DOHH2 (cell line): ENCODE data around the gene KAT2A.
"Not testable (repeated sequence)": the region's sequence is repeated elsewhere in the genome, so short reads cannot be mapped to it uniquely, and the experiment has no call there.

Source experiments
- H3F3A ChIP-seq: fragments of 200-600 bp; sonication (generic), shearing (Covaris generic); 2 replicates; pipeline ENCODE4 v1.6.0; 2016; ENCODE audit warnings: antibody characterized with exemption, mild to moderate bottlenecking; ENCODE audit not compliant: control insufficient read depth, insufficient read depth
- H3K27ac ChIP-seq: fragments of 200-600 bp; sonication (generic); 2 replicates; pipeline ENCODE4 v1.5.1; 2014; ENCODE audit warnings: low read depth, mild to moderate bottlenecking, low read length, moderate library complexity
- H3K27me3 ChIP-seq: fragments of 200-600 bp; sonication (generic); 2 replicates; pipeline ENCODE4 v1.6.1; 2014; ENCODE audit warnings: mild to moderate bottlenecking, low read length, mixed read lengths; ENCODE audit not compliant: control insufficient read depth
- H3K36me3 ChIP-seq: fragments of 200-600 bp; sonication (generic); 2 replicates; pipeline ENCODE4 v1.6.1; 2014; ENCODE audit warnings: mild to moderate bottlenecking, low read length, moderate library complexity, mixed read lengths; ENCODE audit not compliant: control insufficient read depth
- H3K4me1 ChIP-seq: fragments of 200-600 bp; sonication (generic); 2 replicates; pipeline ENCODE4 v1.6.1; 2014; ENCODE audit warnings: mild to moderate bottlenecking, low read length, mixed read lengths; ENCODE audit not compliant: control insufficient read depth
- H3K4me2 ChIP-seq: fragments of 200-600 bp; sonication (generic); 2 replicates; pipeline ENCODE4 v1.6.0; 2014; ENCODE audit warnings: mild to moderate bottlenecking, low read length, moderate library complexity
- H3K4me3 ChIP-seq: fragments of 200-600 bp; sonication (generic); 2 replicates; pipeline ENCODE4 v1.5.1; 2014; ENCODE audit warnings: mild to moderate bottlenecking, low read length, mixed read lengths
- H3K79me2 ChIP-seq: fragments of 200-600 bp; sonication (generic); 2 replicates; pipeline ENCODE4 v1.6.1; 2014; ENCODE audit warnings: mild to moderate bottlenecking, low read length, mixed read lengths; ENCODE audit not compliant: control insufficient read depth
- H3K9me2 ChIP-seq: fragments of 200-600 bp; sonication (generic); replicated peaks from 2 replicates; pipeline ENCODE4 v1.6.1; 2014; ENCODE audit warnings: mild to moderate bottlenecking, low read length, mixed read lengths; ENCODE audit not compliant: control insufficient read depth
- H3K9me3 ChIP-seq: fragments of 200-600 bp; sonication (generic); 2 replicates; pipeline ENCODE4 v1.6.1; 2014; ENCODE audit warnings: antibody characterized with exemption, low read length, mixed read lengths; ENCODE audit not compliant: control insufficient read depth, insufficient read depth
- H4K20me1 ChIP-seq: fragments of 200-600 bp; sonication (generic); 2 replicates; pipeline ENCODE4 v1.6.0; 2014; ENCODE audit warnings: low read depth, mild to moderate bottlenecking, antibody characterized with exemption, low read length, moderate library complexity; ENCODE audit not compliant: control insufficient read depth, insufficient read depth
- EZH2phosphoT487 ChIP-seq: fragments of 200-600 bp; sonication (generic); IDR thresholded peaks from 2 replicates; pipeline ENCODE4 v1.6.1; 2017; ENCODE audit warnings: borderline replicate concordance, mild to moderate bottlenecking, antibody characterized with exemption, low read length, moderate library complexity, mixed read lengths
- TF ChIP-seq, protein P1 (sequence below): fragments of 200-600 bp; sonication (generic); IDR thresholded peaks from one replicate; pipeline ENCODE4 v1.5.1; 2014; ENCODE audit warnings: antibody characterized with exemption, mild to moderate bottlenecking, low read depth, low read length; ENCODE audit not compliant: poor library complexity, severe bottlenecking

KAT2A gene

DNA sequence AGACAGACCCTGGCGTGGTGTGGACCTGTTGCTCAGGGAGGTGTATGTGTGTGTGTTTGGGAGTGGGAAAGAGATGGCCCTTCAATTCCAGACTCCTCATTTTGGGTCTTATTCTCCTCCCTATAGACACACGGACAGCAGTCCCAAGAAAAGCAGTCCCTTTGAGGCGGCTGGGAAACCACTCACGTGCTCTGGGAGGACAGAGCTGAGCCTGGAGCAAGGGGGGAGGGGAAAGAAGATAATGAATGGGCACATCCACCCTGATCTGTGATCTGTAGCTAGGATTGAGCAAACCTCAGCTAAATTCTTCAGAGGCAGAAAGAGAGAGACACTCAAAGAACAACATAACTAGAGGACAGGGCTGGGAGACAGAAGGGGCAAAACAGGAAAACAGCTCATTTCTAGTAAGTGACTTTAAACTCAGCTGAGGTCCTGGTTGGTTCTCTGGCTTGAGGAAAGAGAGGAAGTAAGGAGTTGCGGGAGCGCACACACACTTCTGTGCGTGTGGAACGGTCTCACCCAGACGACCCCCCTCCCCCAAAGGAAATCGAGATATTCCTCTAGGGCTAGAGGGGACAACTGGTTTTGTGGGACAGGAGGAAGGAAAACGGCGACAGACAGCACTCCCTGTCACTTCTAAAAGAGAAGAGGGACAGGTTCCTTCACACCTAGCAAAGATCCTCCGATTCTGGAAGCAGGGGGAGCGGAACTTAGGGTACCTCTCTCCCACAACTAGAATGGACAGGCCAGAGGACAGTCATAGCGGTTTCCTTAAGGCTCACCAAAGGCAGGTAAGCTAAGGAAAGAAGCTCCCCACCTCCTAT, 33.0 kb upstream of the KAT2A start:
- Histone ChIP-seq H3K4me2 (peak overlapping the region; percentile 80), H3K79me2 (peaks cover 54% of the 10 kb centered on the region), H4K20me1 (peaks cover 15% of the 10 kb centered on the region), H3K36me3 (peaks cover 17% of the 10 kb centered on the region), H3K9me2 (no peaks in the 10 kb centered on the region), H3K27ac (peak overlapping the region; percentile 44), H3K27me3 (no peaks in the 10 kb centered on the region), H3K9me3 (no peaks in the 10 kb centered on the region), H3K4me1 (peaks cover 17% of the 10 kb centered on the region), H3F3A (no peaks in the 10 kb centered on the region), H3K4me3 (peak overlapping the region; percentile 93)
- TF ChIP-seq, protein P1, sequence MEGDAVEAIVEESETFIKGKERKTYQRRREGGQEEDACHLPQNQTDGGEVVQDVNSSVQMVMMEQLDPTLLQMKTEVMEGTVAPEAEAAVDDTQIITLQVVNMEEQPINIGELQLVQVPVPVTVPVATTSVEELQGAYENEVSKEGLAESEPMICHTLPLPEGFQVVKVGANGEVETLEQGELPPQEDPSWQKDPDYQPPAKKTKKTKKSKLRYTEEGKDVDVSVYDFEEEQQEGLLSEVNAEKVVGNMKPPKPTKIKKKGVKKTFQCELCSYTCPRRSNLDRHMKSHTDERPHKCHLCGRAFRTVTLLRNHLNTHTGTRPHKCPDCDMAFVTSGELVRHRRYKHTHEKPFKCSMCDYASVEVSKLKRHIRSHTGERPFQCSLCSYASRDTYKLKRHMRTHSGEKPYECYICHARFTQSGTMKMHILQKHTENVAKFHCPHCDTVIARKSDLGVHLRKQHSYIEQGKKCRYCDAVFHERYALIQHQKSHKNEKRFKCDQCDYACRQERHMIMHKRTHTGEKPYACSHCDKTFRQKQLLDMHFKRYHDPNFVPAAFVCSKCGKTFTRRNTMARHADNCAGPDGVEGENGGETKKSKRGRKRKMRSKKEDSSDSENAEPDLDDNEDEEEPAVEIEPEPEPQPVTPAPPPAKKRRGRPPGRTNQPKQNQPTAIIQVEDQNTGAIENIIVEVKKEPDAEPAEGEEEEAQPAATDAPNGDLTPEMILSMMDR, result no peak
- no peak for TF ChIP-seq EZH2phosphoT487

DNA sequence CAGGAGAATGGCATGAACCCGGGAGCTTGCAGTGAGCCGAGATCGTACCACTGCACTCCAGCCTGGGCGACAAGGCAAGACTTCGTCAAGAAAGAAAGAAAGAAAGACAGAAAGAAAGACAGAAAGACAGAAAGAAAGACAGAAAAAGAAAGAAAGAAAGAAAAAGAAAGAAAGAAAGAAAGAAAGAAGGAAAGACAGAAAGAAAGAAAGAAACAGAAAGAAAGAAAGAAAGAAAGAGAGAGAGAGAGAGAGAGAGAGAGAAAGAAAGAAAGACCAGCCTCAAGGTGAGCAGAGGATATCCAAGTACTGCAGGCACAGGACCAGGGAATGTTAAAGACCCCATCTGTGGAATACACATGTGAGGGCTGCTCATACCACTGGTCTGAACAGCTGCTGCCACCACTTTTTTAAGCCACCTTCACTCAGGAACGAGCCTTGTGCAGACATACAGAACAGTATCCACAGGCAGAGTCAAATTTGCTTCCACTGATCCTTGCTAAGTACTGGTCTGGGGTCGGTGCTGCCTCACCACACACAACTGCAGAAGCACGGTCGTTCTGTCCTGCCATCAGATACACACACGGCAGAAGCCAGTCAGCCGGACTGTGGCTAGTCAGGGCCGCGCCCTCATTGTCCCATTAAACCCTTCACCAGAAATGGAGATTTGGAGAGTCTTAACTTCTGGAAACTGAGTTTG, 25.9 kb upstream of the KAT2A start:
- Histone ChIP-seq H3K27ac (no peak overlapping the region), H3K4me1 (no peaks in the 10 kb centered on the region; the same call in 1 of the 2 replicates), H3K79me2 (peaks cover 88% of the 10 kb centered on the region), H3F3A (no peaks in the 10 kb centered on the region), H3K27me3 (no peaks in the 10 kb centered on the region), H3K4me2 (no peak overlapping the region), H3K36me3 (peaks cover 37% of the 10 kb centered on the region), H3K9me3 (no peaks in the 10 kb centered on the region), H3K4me3 (no peak overlapping the region), H3K9me2 (no peaks in the 10 kb centered on the region), H4K20me1 (0 out of 2 replicates have a peak, but pooled peaks cover 4% of the 10 kb centered on the region)
- TF ChIP-seq, protein P1, result no peak
- no peak for TF ChIP-seq EZH2phosphoT487

DNA sequence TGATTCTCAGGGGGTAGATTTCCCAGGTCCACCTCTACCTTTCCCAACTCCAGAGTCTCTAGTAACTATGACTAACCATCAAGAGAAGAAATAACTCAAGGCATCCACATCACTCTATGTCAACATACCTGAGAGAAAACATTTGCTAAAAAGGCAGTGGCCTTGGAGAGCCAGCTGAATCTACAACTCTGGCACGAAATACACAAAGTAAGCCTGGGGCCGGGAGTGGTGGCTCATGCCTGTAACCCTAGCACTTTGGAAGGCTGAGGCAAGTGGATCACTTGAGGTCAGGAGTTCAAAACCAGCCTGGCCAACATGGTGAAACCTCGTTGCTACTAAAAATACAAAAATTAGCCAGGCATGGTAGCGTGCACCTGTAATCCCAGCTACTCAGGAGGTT, 22.0 kb upstream of the KAT2A start:
- peaks cover 89% of the 10 kb centered on the region for H3K79me2 ChIP-seq
- H3K9me2 ChIP-seq, H3K9me3 ChIP-seq, H3K4me3 ChIP-seq, H3F3A ChIP-seq, H4K20me1 ChIP-seq, H3K27me3 ChIP-seq, H3K4me1 ChIP-seq, H3K4me2 ChIP-seq, H3K27ac ChIP-seq: not testable (repeated sequence)
- H3K36me3 ChIP-seq, result peaks cover 32% of the 10 kb centered on the region

DNA sequence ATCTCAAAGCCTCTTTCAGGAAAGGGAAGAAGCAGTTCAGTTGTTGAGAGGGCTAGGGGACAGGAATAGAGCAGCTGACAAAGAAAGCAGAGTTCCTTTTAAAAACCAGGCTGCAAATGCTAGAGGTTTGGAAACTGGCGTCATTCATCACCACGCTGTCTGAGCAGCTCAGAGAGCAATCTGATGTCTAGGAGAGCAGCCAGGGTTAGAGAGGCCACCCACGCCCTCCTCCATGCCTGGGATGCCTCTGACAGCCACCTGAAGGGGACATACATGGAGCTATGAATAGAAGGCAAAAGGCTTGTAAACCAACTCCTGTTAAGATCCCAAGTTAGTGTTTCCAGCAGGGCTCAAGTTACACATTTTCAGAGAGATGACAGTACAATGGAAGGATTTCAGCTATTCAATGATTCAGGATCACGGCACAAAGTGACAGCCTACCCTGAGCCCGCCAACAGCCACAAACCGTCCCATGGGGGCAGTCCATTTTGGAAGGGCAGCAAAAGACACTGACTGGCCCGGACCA, 21.3 kb upstream of the KAT2A start:
- Histone ChIP-seq H3K79me2 (peaks cover 89% of the 10 kb centered on the region), H3K27ac (no peak overlapping the region), H3K9me3 (no peaks in the 10 kb centered on the region), H3K4me3 (no peak overlapping the region), H3K4me2 (no peak overlapping the region), H3K27me3 (no peaks in the 10 kb centered on the region), H3F3A (no peaks in the 10 kb centered on the region), H3K9me2 (no peaks in the 10 kb centered on the region), H3K4me1 (peaks cover 11% of the 10 kb centered on the region), H3K36me3 (peaks cover 35% of the 10 kb centered on the region), H4K20me1 (peaks cover 8% of the 10 kb centered on the region; the same call in 1 of the 2 replicates)
- TF ChIP-seq, protein P1, result no peak
- no peak for TF ChIP-seq EZH2phosphoT487
